OCI-LY3 (cell line): ENCODE results near the gene SRSF4.
"Not testable (repeated sequence)": the region's sequence is repeated elsewhere in the genome, so short reads cannot be mapped to it uniquely, and the experiment has no call there.

ENCODE experiments used
- EZH2phosphoT487 ChIP-seq: fragments of 200-600 bp; shearing (Covaris generic); IDR thresholded peaks from 2 replicates; pipeline ENCODE4 v1.6.1; 2018; ENCODE audit warnings: antibody characterized with exemption, mixed run types, low read depth
- TF ChIP-seq, protein P1 (sequence below): fragments of 200-600, 300-600 bp; sonication (generic); IDR thresholded peaks from 2 replicates; pipeline ENCODE4 v1.5.1; 2014; ENCODE audit warnings: antibody characterized with exemption, low read length, low read depth

DNA sequence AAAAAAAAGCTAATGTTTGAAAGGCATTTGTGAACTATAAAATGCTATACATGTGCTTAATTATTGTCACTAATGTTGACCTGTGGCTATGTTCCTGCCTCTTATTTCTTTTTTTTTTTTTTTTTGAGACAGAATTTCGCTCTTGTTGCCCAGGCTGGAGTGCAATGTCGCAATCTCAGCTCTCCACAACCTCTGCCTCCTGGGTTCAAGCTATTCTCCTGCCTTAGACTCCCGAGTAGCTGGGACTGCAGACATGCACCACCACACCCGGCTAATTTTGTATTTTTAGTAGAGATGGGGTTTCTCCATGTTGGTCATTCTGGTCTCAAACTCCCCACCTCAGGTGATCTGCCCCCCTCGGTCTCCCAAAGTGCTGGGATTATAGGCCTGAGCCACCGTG is 73.7 kb downstream of the SRSF4 start:
- TF ChIP-seq, protein P1, sequence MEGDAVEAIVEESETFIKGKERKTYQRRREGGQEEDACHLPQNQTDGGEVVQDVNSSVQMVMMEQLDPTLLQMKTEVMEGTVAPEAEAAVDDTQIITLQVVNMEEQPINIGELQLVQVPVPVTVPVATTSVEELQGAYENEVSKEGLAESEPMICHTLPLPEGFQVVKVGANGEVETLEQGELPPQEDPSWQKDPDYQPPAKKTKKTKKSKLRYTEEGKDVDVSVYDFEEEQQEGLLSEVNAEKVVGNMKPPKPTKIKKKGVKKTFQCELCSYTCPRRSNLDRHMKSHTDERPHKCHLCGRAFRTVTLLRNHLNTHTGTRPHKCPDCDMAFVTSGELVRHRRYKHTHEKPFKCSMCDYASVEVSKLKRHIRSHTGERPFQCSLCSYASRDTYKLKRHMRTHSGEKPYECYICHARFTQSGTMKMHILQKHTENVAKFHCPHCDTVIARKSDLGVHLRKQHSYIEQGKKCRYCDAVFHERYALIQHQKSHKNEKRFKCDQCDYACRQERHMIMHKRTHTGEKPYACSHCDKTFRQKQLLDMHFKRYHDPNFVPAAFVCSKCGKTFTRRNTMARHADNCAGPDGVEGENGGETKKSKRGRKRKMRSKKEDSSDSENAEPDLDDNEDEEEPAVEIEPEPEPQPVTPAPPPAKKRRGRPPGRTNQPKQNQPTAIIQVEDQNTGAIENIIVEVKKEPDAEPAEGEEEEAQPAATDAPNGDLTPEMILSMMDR: not testable (repeated sequence)
- TF ChIP-seq EZH2phosphoT487: not testable (repeated sequence)
